ENCODE measurements around the gene HCN1.
"Not testable (repeated sequence)": the region's sequence is repeated elsewhere in the genome, so short reads cannot be mapped to it uniquely, and the experiment has no call there.

HCN1 gene

DNA sequence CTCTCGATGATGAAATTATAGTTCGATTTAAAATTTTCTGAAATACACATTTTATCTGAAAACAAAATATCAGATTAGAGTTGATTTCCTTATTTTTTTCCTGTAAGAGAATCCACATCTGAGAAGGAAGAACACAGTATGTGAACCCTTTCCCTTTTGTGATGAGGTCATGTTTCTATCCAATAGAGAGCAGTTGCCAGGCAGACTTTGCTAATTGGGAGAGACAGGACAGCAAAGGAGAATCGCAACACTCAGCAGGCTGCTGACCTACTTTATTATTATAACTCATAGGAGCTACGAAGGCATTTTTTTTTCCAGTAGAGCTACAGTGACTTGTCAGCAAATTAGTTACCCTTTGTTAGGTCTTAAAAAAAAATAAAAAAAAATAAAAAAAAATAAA lies 242.1 kb downstream of the HCN1 start:
- TF ChIP-seq, protein P1, sequence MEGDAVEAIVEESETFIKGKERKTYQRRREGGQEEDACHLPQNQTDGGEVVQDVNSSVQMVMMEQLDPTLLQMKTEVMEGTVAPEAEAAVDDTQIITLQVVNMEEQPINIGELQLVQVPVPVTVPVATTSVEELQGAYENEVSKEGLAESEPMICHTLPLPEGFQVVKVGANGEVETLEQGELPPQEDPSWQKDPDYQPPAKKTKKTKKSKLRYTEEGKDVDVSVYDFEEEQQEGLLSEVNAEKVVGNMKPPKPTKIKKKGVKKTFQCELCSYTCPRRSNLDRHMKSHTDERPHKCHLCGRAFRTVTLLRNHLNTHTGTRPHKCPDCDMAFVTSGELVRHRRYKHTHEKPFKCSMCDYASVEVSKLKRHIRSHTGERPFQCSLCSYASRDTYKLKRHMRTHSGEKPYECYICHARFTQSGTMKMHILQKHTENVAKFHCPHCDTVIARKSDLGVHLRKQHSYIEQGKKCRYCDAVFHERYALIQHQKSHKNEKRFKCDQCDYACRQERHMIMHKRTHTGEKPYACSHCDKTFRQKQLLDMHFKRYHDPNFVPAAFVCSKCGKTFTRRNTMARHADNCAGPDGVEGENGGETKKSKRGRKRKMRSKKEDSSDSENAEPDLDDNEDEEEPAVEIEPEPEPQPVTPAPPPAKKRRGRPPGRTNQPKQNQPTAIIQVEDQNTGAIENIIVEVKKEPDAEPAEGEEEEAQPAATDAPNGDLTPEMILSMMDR (conservative IDR thresholded peaks at IDR 0.05; ENCODE audit: low read depth, low read length), result no peak
- no peak overlapping the region for H3K4me3 ChIP-seq (ENCODE audit: low read length)
- peak; percentile 64 for DNase-seq (ENCODE audit: low read depth)

DNA sequence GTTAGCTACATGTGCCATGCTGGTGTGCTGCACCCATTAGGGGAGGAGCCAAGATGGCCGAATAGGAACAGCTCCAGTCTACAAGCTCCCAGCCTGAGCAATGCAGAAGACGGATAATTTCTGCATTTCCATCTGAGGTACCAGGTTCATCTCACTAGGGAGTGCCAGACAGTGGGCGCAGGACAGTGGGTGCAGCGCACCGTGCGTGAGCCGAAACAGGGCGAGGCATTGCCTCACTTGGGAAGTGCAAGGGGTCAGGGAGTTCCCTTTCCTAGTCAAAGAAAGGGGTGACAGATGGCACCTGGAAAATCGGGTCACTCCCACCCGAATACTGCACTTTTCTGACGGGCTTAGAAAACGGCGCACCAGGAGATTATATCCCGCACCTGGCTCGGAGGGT lies 251.3 kb downstream of the HCN1 start:
- DNase-seq (ENCODE audit: low read depth); H3K4me3 ChIP-seq (ENCODE audit: low read length): not testable (repeated sequence)

DNA sequence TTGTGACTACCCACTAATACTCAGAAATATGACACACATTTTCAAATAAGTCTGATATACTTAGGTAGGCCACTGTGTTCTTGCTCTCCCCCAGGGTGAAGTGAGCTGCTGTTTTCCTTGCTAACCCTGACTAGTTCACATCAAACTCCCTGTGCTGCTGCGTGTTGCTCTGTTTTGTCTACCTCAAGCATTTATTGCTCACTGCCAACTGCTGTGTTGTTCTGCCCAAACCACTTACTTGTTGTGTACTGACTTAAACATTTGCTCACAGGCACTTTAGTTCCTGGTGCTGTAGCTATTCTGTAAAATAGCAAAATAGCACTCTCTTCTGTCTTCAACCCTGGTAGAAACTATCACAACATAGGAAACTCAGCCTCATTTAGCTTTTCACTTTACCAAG lies 255.7 kb downstream of the HCN1 start:
- peak; percentile 5 for DNase-seq (ENCODE audit: low read depth)
- no peak overlapping the region for H3K4me3 ChIP-seq (ENCODE audit: low read length)
- TF ChIP-seq, protein P1 (conservative IDR thresholded peaks at IDR 0.05; ENCODE audit: low read depth, low read length), result no peak

DNA sequence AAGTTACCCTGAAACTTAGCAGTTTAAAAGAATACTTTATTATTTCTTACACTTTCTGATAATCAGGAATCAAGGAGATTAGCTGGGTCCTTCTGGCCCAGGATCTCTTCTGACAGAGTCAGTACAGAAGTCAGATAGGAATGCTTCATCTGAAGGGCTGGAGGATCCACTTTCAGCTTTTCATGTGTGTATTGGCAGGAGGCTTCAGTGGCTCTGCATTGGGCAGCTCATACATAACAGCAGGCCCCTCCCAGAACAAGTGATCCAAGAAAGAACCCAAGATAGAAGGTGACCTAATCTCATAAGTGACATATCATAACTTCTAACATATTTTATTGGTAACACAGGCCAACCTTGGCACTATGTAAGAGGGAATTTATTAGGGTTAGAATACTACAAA lies 258.4 kb downstream of the HCN1 start:
- H3K4me3 ChIP-seq (ENCODE audit: low read length), result no peak overlapping the region
- TF ChIP-seq, protein P1 (conservative IDR thresholded peaks at IDR 0.05; ENCODE audit: low read depth, low read length), result no peak
- no peak for DNase-seq (ENCODE audit: low read depth)

DNA sequence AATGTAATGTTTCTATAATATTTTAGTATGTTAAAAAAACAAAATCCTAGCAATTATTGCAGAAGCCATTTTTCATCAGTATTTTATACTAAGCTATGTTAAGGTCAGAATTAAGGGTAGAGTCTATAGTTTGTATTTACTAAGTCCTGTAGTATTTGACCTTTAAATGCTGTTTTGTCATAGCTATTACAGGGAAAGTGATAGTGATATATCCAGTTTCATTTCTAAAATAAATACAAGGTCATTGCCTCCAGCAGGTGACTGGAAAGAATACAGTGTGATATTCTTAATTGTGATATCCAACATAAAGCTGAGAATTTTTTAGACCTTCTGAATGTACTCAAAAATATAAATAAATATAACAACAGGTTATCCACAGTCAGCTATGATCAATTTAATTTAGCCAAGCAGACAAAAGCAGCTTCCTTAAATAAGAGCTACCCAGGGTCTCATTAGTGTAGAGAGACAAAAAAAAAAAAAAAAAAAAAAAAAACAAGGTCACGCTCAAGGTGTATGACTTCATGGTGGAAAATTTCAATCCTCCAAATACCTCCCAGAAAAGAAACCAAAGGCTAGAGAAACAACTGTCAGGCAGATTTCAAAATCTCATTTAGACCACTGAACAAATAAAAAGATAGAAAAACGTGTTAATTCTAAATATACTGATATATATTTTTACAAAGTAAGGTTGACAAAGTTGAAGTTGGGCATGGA lies 278.7 kb downstream of the HCN1 start:
- no peak overlapping the region for H3K4me3 ChIP-seq (ENCODE audit: low read length)
- TF ChIP-seq, protein P1 (conservative IDR thresholded peaks at IDR 0.05; ENCODE audit: low read depth, low read length), result no peak
- DNase-seq (ENCODE audit: low read depth), result no peak

DNA sequence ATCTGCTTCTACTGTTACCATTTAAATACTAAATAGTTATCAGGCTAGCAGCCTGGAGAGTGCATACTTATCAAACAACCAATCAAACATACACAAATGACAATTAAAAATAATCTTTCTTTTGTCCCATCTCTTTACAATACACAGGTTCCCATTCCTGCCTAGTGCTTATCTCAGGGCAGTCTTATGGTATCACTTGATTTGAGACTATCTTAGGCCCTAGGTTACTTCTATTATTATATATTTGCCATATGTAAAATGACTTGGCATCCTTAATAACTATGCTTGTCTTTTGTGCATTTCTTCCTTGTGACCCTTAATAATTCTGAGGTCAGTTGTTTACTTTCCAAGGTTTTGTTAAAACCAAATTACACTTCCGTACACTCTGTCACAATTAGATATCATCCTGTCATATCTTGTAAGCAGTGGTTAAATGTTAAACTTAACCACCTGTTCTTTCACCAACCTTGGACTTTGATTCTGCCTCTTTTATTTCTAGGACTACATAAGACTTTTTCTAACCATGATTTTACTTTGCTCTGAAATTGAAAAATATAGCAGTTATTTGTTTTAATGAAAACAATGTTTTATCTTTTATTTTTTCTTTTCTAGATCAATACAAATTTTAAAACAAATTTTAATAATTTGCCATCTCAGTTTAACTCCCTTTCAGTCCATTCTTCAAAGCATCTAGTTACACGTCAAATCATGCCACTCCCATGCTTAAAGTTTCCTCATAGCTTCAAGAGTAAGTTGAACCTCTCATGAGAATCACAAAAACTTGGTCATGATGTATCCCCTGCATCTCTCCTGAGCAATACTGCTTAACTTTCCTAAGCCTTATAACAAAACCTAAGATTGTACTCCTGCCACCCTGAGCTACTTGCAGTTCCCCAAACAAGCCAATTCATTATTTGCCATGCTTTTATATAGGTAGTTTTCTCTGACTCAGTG lies 281.3 kb downstream of the HCN1 start:
- no peak overlapping the region for H3K4me3 ChIP-seq (ENCODE audit: low read length)
- DNase-seq (ENCODE audit: low read depth), result no peak
- TF ChIP-seq, protein P1 (conservative IDR thresholded peaks at IDR 0.05; ENCODE audit: low read depth, low read length), result no peak

DNA sequence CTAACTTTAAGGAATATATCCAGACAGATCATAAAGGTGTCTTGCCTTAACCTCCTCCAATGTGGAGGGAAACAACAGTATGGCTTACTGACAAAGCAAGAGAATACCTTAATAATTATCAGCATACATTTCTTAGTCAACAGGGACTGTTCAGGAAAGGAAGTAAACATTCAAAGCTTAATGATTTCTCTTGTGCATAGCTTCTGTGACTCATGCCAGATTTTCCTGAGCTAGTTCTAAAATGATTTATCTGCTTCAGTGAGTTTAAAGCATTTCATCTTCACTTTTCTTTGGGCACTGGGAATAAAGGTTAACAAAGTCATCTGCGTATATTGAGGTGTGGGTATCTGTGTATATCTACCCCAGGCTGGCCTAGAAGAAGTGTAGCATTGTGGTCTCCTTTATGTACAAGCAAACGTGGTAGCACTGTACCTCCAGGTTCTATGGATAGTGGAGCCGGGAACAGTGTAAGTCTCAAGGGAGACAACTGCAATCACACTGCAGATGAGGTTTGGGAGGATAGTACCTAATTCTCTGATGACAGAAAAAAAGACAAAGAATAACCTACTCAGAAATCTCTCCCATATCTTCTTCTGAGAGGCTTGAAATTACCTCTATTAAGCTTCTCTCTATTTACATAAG lies 284.1 kb downstream of the HCN1 start:
- DNase-seq (ENCODE audit: low read depth), result peak; percentile 61
- TF ChIP-seq, protein P1 (conservative IDR thresholded peaks at IDR 0.05; ENCODE audit: low read depth, low read length), result no peak
- H3K4me3 ChIP-seq (ENCODE audit: low read length), result no peak overlapping the region
